NCI-H1105 treated with DMSO at 0.1 percent for 48 hours (cell line): Measurements from ENCODE around the gene SGO1.
"Not testable (repeated sequence)": the region's sequence is repeated elsewhere in the genome, so short reads cannot be mapped to it uniquely, and the experiment has no call there.

Source experiments
- DNase-seq: peaks from one replicate; lab custom pipeline; 2025; lab: John Stamatoyannopoulos, UW

The SGO1 gene

GRCh38 chr3:20185679-20186599 lies at the start of gene SGO1:
Gene SGO1, minus strand, starts transcription at chr3:20186206. Its CDS starts 2,179 bp downstream, at chr3:20184027.
- peak; percentile 88 for DNase-seq

DNA sequence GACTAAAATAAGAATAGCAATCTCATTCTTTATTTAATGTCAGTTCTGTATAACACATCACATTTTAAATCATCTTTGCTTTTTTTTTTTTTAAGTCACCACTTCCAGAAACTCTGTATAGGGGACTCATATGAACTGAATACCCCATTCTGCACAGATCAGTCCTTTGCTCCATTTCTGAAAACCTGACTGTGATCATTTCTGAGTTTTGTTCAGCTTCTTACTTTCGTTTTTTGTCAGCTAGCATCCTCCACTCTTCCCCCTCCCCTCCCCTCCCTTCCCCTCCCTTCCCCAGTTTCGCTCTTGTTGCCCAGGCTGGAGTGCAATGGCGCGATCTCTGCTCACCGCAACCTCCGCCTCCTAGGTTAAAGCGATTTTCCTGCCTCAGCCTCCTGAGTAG lies 49.8 kb upstream of the SGO1 start:
- DNase-seq: no peak

DNA sequence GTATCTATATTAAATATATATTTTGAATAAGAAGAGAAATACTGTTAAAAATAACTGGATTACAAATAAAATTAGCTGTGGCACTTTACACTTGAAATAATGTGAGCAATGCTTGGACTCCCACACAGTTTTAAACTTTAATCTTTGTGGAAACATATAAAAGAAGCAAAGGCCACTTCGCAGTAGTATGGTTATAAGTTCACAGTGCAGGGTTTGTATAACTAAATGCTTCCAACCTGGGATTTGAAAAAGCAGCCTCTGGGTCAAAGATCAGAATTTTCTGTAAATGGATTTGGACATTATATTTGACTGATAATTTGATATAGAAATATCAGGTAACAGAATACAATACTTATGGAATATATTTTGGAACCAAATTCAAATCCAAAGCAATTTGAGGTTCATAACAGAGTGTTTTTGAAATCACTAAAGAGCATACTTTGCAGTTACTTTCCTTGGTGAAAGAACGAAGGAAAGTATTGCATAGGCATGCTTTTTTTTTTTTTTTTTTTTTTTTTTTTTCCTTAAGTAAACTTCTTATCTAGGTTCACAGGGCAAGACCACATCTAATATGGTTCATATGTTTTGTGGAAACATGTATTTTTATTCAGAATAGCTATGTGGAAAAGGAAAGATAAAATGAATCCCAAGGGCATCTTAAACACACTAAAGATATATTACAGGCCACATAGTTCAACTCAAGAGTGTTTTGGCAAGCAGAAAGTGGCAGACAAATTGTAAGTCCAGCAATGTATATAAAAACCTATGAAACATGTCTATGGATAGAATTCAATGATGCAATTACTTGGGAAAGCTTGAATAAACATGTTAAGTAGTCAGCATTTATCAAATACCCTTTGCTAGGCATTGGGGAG lies 47.1 kb upstream of the SGO1 start:
- no peak for DNase-seq

- DNase-seq: peak; percentile 5
Observed at GRCh38 chr3:20230954-20231353, 44.9 kb upstream of the SGO1 start.

- DNase-seq: peak; percentile 52
Observed at GRCh38 chr3:20225769-20226168, 39.8 kb upstream of the SGO1 start.

GRCh38 chr3:20222274-20222673 lies 36.3 kb upstream of the SGO1 start:
- no peak for DNase-seq

DNA sequence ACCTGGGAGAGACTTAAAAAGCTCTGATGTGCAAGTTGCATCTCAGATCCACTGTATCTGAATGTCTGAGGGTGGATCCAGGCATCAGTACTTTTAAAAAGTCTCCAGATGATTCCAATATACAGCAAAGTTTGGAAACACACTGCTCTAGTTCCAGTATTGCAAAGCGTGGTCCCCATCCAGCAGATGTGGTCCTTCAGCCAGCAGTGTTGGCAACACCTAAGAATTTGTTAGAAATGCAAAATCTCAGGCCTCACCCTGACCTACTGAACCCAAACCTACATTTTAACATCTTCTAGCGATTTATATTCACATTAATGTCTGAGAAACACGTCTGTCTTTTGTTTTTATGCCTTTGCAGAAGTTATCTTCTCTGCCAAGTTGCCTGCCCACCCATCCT lies 32.2 kb upstream of the SGO1 start:
- no peak for DNase-seq

DNA sequence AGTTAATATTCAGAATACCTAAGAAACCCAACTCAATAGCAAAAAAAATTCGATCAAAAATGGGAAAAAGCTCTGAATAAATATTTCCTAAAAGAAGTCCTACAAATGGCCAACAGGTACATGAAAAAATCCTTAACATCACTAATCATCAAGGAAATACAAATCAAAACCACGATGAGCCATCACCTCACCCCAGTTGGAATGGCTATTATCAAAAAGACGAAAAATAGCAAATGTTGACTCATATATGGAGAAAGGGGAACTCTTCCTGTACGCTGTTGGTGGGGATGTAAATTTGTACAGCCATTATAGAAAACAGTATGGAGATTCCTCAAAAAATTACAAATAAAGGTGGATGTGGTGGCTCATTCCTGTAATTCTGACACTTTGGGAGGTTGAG lies 29.6 kb upstream of the SGO1 start:
- no peak for DNase-seq

GRCh38 chr3:20213491-20213890 lies 27.5 kb upstream of the SGO1 start:
- DNase-seq: not testable (repeated sequence)

GRCh38 chr3:20207945-20208344 lies 21.9 kb upstream of the SGO1 start:
- not testable (repeated sequence) for DNase-seq

DNA sequence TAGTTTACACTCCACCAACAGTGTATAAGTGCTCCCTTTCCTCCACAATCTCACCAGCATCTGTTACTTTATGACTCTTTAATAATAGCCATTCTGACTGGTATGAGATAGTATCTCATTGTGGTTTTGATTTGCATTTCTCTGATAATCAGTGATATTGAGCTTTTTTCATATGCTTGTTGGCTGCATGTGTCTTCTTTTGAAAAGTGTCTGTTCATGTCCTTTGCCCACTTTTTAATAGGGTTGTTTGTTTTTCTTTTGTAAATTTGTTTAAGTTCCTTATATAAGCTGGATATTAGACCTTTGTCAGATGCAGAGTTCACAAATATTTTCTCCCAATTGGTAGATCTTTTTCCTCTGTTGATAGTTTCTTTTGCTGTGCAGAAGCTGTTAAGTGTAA lies 19.9 kb upstream of the SGO1 start:
- DNase-seq: not testable (repeated sequence)

GRCh38 chr3:20201143-20201542 lies 15.1 kb upstream of the SGO1 start:
- DNase-seq: no peak

- DNase-seq: no peak
Observed at GRCh38 chr3:20197775-20198174, 11.8 kb upstream of the SGO1 start.

GRCh38 chr3:20194793-20195460 lies 8.9 kb upstream of the SGO1 start:
- DNase-seq: no peak

GRCh38 chr3:20190991-20191390 lies 5.0 kb upstream of the SGO1 start:
- DNase-seq: no peak

- peak; percentile 33 for DNase-seq
Observed at GRCh38 chr3:20186600-20187004, 596 bp upstream of the SGO1 start.

DNA sequence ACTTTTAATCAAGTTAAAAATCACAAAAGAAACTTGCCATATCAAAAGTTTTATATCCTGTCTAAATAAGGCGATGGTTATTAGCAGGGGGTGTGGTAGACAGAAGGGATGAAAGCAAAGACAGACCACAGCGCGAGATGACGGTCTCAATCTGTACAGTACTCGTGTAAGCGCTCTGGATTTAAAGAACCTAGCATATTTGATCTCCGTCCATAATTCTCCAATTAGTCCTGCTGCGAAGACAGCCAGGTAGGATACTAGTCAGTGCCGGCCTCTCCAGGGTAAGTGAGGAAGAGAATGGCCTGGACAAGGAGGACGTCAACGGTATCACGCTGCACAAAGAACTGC lies 701 bp downstream of the SGO1 start:
- peak; percentile 10 for DNase-seq

DNA sequence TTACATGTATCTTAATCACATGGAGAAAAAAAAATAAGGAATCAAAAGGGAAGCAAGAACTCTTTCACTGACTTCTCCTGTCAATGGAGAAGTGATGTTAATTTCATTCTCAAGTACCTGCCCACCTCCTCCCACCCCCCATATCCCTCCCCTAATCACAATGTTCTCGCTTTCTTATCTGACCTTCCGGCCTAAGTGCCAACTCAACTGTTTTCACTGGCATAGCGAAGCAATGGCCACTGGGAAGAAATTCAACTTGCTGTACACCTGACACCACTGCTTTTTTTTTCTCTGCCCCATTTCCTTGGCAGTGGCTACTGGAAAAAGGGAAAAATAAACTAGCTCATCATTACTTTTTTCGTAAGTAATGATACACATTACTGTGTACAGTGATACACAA lies 3.8 kb downstream of the SGO1 start:
- DNase-seq: no peak

- no peak for DNase-seq
Observed at GRCh38 chr3:20181276-20181675, 4.7 kb downstream of the SGO1 start.

DNA sequence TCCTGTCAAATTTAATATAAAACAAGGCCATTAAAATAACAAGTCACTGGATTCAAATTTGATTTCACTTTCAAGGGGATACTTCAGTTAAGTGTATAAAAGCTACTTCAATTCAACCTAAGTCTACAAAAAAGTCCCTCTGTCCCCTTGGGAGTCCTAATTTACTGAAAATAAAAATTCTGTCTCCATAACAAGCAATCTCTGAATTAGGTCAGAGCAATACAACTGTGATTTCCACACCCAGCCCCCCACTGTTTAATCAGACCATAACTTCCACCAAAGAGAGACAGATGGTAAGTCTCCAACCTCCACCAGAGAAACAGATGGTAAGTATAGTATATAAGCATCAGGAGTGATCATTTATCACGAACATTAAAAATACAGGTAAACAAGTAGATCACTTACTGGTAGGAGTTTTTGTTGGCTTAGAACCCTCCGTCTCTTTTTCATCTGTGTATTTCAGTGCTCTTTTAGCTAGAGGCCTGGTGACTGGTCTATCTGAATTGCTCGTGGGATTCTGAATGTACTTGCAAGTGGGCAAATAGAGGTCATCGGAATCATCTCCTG lies 12.1 kb downstream of the SGO1 start:
- no peak for DNase-seq

DNA sequence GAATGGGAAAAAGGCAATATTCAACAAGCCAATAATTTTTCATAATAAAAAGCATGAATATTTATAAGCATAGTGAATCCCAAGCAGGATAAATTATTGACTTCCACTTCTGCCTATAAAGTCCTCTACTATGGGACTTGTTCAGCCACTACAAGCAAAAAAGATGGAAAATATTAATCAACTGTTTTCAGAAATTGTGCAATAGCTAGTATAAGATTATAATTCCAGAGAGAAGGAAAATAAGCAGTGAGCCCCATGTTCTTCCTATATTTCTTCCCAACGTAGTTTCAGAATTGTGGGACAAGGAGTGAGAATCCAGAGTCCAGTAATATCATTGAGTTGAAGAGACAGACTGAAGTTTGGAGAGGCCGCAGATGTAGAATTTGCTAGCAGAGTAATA lies 24.3 kb downstream of the SGO1 start:
- no peak for DNase-seq

DNA sequence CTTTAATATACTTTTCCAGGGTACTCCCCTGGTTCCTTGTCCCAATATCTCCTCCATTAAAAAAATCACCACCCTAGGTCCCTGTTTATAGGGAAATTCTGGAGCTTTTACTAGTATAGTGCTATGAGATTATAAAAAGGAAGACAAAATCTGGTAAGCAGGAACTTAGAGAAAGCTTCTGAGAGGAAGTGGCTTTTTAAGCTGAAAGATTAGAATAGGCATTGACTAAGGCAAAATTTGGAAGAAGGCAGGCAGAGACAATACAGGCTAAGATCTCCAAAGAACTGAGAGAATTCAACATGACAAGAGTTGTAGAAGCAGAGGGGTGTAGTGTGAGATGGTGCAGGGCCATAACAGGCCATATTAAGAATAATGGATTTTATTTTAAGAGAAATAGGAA lies 25.8 kb downstream of the SGO1 start:
- DNase-seq: no peak
